ENCODE results near the gene DPYSL5. TPM values are rescaled to one million over a fixed set of nuclear protein-coding genes. Genes with fewer than 3 reads are reported as not detected.

Gene DPYSL5
- total and polyA plus RNA-seq, 9 of the 15 experiments (the other 6 are each of a cell fraction or from before 2014, with no cell fraction given), result 0.06 TPM; not detected in 8

DNA sequence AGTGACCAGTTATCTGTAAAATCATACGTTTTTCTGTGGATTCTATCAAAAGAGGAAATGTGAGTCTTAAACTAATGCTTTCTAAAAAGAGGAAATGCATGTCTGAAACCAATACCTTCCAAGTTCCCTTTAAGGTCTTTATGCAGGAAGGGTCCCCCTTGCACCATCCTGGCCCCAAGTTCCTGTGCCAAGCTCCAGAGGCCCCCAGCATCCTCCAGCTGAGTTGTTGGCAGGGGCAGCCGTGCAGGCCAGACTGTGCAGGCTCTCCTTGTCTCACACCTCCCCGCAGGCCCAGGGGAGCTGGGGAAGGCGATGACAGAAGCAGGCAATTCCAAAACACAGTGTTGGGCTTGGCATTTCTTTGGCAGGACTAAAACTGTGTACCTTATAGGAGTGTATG lies 39.2 kb downstream of the DPYSL5 start:
- H3K4me2 ChIP-seq (ENCODE audit: insufficient read depth, low read length), result no peak overlapping the region
- 3% methylated on average over 4 of the region's 4 CpGs for WGBS (ENCODE audit: insufficient coverage, low coverage, missing lambda C conversion rate)
- no peaks in the 10 kb centered on the region for H3K36me3 ChIP-seq (ENCODE audit: control insufficient read depth, insufficient read depth, low read length)
- ChIA-PET CTCF (ENCODE audit: low intra/inter-chr PET ratio) (no interaction called here), POLR2A (no interaction called here)
- H3K9me1 ChIP-seq (ENCODE audit: control insufficient read depth, insufficient read depth, low read length), result no peaks in the 10 kb centered on the region
- BruUV-seq (replicated peaks), result no TSS peak
- TF ChIP-seq GABPB1 (CRISPR knock-in tag; IDR thresholded peaks at IDR 0.05) (no peak), SPI1 (IDR thresholded peaks at IDR 0.05; ENCODE audit: borderline replicate concordance, low read depth, low read length) (peak; percentile 76; the same call in 1 of the 2 replicates), E2F5 (CRISPR knock-in tag; IDR thresholded peaks at IDR 0.05) (no peak), NCOA1 (IDR thresholded peaks at IDR 0.05; ENCODE audit: low read depth) (no peak), NONO (IDR thresholded peaks at IDR 0.05; ENCODE audit: low read depth in 2 of 2, low read length in 1 of 2) (no peak), ARID2 (IDR thresholded peaks at IDR 0.05) (no peak)
- DNase-seq (ENCODE audit: extremely low read depth in 1 of 4, low spot score in 3 of 4) (no peak), FAIRE-seq (no peak), ATAC-seq (no peak)
- H3K9ac ChIP-seq (ENCODE audit: insufficient read depth in 1 of 2, low read depth in 2 of 2, low read length in 2 of 2), result no peak overlapping the region
- no peak overlapping the region for H3K4me3 ChIP-seq
- H3K9me3 ChIP-seq (replicated peaks; ENCODE audit: control insufficient read depth, insufficient read depth, low read depth, low read length), result no peaks in the 10 kb centered on the region
- no peak overlapping the region for H2AFZ ChIP-seq (ENCODE audit: low read depth, low read length)
- intact Hi-C loops (cut with micrococcal nuclease), result no loop called here
- H4K20me1 ChIP-seq (replicated peaks; ENCODE audit: control insufficient read depth, insufficient read depth, low read length), result no peaks in the 10 kb centered on the region
- in situ Hi-C loops (cut with MboI), result no loop called here
- H3K27me3 ChIP-seq (ENCODE audit: control insufficient read depth in 2 of 2, insufficient read depth in 2 of 2, low read length in 2 of 2), result peaks cover 39 to 64% of the 10 kb centered on the region in 2 experiments
- H3K4me1 ChIP-seq (replicated peaks in 1 of 2; ENCODE audit: control insufficient read depth in 2 of 2, insufficient read depth in 2 of 2, low read length in 2 of 2), result no peaks in the 10 kb centered on the region
- H3K27ac ChIP-seq (ENCODE audit: extremely low read depth, low read depth, low read length), result no peak overlapping the region
- no peaks in the 10 kb centered on the region for H3K79me2 ChIP-seq (ENCODE audit: control insufficient read depth, insufficient read depth, low read length)

DNA sequence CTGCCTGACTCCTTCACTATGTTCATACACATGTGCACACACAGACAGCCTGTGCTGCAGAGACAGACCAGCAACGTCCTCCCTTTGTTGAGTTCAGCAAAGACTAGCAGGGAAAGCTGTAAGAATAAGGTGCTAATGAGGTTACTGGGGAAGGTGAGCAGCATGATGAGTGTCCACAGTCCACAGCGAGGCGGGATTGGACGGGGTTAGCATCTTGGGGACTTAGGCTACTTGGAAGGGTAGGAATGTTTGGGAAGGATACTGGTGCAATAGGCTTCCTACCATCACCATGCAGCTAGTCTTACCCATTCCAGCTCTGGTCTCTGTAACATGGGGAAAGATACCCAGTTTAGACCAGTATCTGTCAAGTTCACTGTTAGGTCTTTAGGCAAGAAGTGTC lies 41.9 kb downstream of the DPYSL5 start:
- Histone ChIP-seq H3K4me1 (replicated peaks in 1 of 2; ENCODE audit: control insufficient read depth in 2 of 2, insufficient read depth in 2 of 2, low read length in 2 of 2) (no peaks in the 10 kb centered on the region), H2AFZ (ENCODE audit: low read depth, low read length) (no peak overlapping the region), H3K27ac (ENCODE audit: extremely low read depth, low read depth, low read length) (no peak overlapping the region), H3K27me3 (ENCODE audit: control insufficient read depth in 2 of 2, insufficient read depth in 2 of 2, low read length in 2 of 2) (peaks cover 35 to 53% of the 10 kb centered on the region in 2 experiments), H3K9me1 (ENCODE audit: control insufficient read depth, insufficient read depth, low read length) (no peaks in the 10 kb centered on the region), H4K20me1 (replicated peaks; ENCODE audit: control insufficient read depth, insufficient read depth, low read length) (no peaks in the 10 kb centered on the region), H3K4me3 (no peak overlapping the region), H3K79me2 (ENCODE audit: control insufficient read depth, insufficient read depth, low read length) (no peaks in the 10 kb centered on the region), H3K9ac (ENCODE audit: insufficient read depth in 1 of 2, low read depth in 2 of 2, low read length in 2 of 2) (no peak overlapping the region), H3K9me3 (replicated peaks; ENCODE audit: control insufficient read depth, insufficient read depth, low read depth, low read length) (no peaks in the 10 kb centered on the region), H3K36me3 (ENCODE audit: control insufficient read depth, insufficient read depth, low read length) (no peaks in the 10 kb centered on the region), H3K4me2 (ENCODE audit: insufficient read depth, low read length) (no peak overlapping the region)
- in situ Hi-C loops (cut with MboI), result no loop called here
- intact Hi-C loops (cut with micrococcal nuclease), result no loop called here
- FAIRE-seq, result no peak
- no TSS peak for BruUV-seq (replicated peaks)
- ChIA-PET CTCF (ENCODE audit: low intra/inter-chr PET ratio) (no interaction called here), POLR2A (interaction anchor here (1.3 to 1.8 kb wide), 2 partner anchors 10 to 22 kb away, joined by 3 to 5 read pairs; no protein-coding TSS in a partner anchor)
- WGBS (ENCODE audit: insufficient coverage, low coverage, missing lambda C conversion rate), result 3% methylated on average over 4 of the region's 4 CpGs
- no peak for ATAC-seq
- no peak for DNase-seq (ENCODE audit: extremely low read depth in 1 of 4, low spot score in 3 of 4)
- no peak for TF ChIP-seq DACH1 (IDR thresholded peaks at IDR 0.05; ENCODE audit: partially characterized antibody)
- no peak for TF ChIP-seq PHB (CRISPR knock-in tag; IDR thresholded peaks at IDR 0.05)
- TF ChIP-seq MAFF (IDR thresholded peaks at IDR 0.05; ENCODE audit: low read length), result no peak
- TF ChIP-seq TAF9B (IDR thresholded peaks at IDR 0.05; ENCODE audit: partially characterized antibody), result no peak
- TF ChIP-seq CREBBP (IDR thresholded peaks at IDR 0.05; ENCODE audit: low read depth, low read length), result no peak
- TF ChIP-seq NFATC3 (IDR thresholded peaks at IDR 0.05), result no peak
- TF ChIP-seq, protein P1, sequence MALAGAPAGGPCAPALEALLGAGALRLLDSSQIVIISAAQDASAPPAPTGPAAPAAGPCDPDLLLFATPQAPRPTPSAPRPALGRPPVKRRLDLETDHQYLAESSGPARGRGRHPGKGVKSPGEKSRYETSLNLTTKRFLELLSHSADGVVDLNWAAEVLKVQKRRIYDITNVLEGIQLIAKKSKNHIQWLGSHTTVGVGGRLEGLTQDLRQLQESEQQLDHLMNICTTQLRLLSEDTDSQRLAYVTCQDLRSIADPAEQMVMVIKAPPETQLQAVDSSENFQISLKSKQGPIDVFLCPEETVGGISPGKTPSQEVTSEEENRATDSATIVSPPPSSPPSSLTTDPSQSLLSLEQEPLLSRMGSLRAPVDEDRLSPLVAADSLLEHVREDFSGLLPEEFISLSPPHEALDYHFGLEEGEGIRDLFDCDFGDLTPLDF (CRISPR knock-in tag; IDR thresholded peaks at IDR 0.05), result no peak
- TF ChIP-seq, protein P2, sequence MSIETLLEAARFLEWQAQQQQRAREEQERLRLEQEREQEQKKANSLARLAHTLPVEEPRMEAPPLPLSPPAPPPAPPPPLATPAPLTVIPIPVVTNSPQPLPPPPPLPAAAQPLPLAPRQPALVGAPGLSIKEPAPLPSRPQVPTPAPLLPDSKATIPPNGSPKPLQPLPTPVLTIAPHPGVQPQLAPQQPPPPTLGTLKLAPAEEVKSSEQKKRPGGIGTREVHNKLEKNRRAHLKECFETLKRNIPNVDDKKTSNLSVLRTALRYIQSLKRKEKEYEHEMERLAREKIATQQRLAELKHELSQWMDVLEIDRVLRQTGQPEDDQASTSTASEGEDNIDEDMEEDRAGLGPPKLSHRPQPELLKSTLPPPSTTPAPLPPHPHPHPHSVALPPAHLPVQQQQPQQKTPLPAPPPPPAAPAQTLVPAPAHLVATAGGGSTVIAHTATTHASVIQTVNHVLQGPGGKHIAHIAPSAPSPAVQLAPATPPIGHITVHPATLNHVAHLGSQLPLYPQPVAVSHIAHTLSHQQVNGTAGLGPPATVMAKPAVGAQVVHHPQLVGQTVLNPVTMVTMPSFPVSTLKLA (conservative IDR thresholded peaks at IDR 0.05), result no peak
- no peak for TF ChIP-seq PCBP2 (IDR thresholded peaks at IDR 0.05; ENCODE audit: low read depth, low read length, poor library complexity, severe bottlenecking)

Data from K562 (cell line).